Spinal cord (tissue), 10 donors: ENCODE results near the gene CACNA1D. TPM values are rescaled to one million over a fixed set of nuclear protein-coding genes. Genes with fewer than 3 reads are reported as not detected.

Experiments
- DNase-seq, 6 donors: peaks; one replicate each; pipeline versions ENCODE4 v3.0.0 to v3.0.0-alpha.2; 2013 to 2015; ENCODE audit warnings: low spot score in 6 of 6, low read depth in 4 of 6
- H3K27ac ChIP-seq: one replicate; pipeline ENCODE4 v1.5.1; 2013; ENCODE audit warnings: low read depth, low read length, control low read depth
- H3K27me3 ChIP-seq: one replicate; pipeline ENCODE4 v1.6.1; 2013; ENCODE audit warnings: low read length; ENCODE audit not compliant: control insufficient read depth, insufficient read depth
- H3K36me3 ChIP-seq: one replicate; pipeline ENCODE4 v1.6.1; 2013; ENCODE audit warnings: low read length; ENCODE audit not compliant: control insufficient read depth, insufficient read depth
- H3K4me1 ChIP-seq: one replicate; pipeline ENCODE4 v1.6.1; 2013; ENCODE audit warnings: low read length; ENCODE audit not compliant: control insufficient read depth, insufficient read depth
- H3K4me3 ChIP-seq: one replicate; pipeline ENCODE4 v1.5.1; 2013; ENCODE audit warnings: low read depth, low read length, control low read depth
- H3K9me3 ChIP-seq: one replicate; pipeline ENCODE4 v1.6.1; 2013; ENCODE audit warnings: low read length; ENCODE audit not compliant: control insufficient read depth, insufficient read depth
- WGBS: methylation state at CpG from one replicate; pipeline ENCODE4 v1.1.5; 2013; ENCODE audit warnings: missing lambda C conversion rate; ENCODE audit not compliant: insufficient coverage; 5-methylcytosine and 5-hydroxymethylcytosine counted together
- polyA plus RNA-seq, 2 donors: library from polyadenylated mRNA; unstranded; fragments of 120-200 nt; gene quantifications; one replicate each; pipeline ENCODE4 v1.2.1, GENCODE V29; 2013; ENCODE audit not compliant: insufficient read length in 2 of 2
- total RNA-seq, 2 donors: library from RNA; depleted of rRNA in 1 of 2; stranded (reverse); fragments of 120-200 nt in 1 of 2; fragments of >200 nt in 1 of 2; gene quantifications; one replicate each; pipeline versions ENCODE4 v1.2.3 to v1.2.4, GENCODE V29; 2013 to 2014
- donor health status: healthy.

CACNA1D gene
- total and polyA plus RNA-seq, 4 donors, result 14.1 to 37.5 (median 24.4) TPM

- 45% methylated on average over 12 of the region's 20 CpGs for WGBS
- Histone ChIP-seq H3K9me3 (no peaks in the 10 kb centered on the region), H3K27ac (no peak overlapping the region), H3K4me1 (peaks cover 42% of the 10 kb centered on the region), H3K4me3 (no peak overlapping the region), H3K27me3 (no peaks in the 10 kb centered on the region), H3K36me3 (peaks cover 53% of the 10 kb centered on the region)
- no peak for DNase-seq
Measured at GRCh38 chr3:53803816-53804695, 309.6 kb downstream of the CACNA1D start.

GRCh38 chr3:53804697-53805462, 310.5 kb downstream of the CACNA1D start:
- Histone ChIP-seq H3K27ac (no peak overlapping the region), H3K4me1 (peaks cover 45% of the 10 kb centered on the region), H3K27me3 (no peaks in the 10 kb centered on the region), H3K9me3 (no peaks in the 10 kb centered on the region), H3K36me3 (peaks cover 59% of the 10 kb centered on the region), H3K4me3 (no peak overlapping the region)
- WGBS, result 90% methylated on average over 8 of the region's 14 CpGs
- no peak for DNase-seq

- peaks cover 40% of the 10 kb centered on the region for H3K4me1 ChIP-seq
- no peaks in the 10 kb centered on the region for H3K27me3 ChIP-seq
- H3K4me3 ChIP-seq, result no peak overlapping the region
- peaks cover 61% of the 10 kb centered on the region for H3K36me3 ChIP-seq
- WGBS, result 95% methylated on average over 3 of the region's 4 CpGs
- no peaks in the 10 kb centered on the region for H3K9me3 ChIP-seq
- no peak for DNase-seq
- no peak overlapping the region for H3K27ac ChIP-seq
Measured at GRCh38 chr3:53805463-53806159, 311.2 kb downstream of the CACNA1D start.

DNA sequence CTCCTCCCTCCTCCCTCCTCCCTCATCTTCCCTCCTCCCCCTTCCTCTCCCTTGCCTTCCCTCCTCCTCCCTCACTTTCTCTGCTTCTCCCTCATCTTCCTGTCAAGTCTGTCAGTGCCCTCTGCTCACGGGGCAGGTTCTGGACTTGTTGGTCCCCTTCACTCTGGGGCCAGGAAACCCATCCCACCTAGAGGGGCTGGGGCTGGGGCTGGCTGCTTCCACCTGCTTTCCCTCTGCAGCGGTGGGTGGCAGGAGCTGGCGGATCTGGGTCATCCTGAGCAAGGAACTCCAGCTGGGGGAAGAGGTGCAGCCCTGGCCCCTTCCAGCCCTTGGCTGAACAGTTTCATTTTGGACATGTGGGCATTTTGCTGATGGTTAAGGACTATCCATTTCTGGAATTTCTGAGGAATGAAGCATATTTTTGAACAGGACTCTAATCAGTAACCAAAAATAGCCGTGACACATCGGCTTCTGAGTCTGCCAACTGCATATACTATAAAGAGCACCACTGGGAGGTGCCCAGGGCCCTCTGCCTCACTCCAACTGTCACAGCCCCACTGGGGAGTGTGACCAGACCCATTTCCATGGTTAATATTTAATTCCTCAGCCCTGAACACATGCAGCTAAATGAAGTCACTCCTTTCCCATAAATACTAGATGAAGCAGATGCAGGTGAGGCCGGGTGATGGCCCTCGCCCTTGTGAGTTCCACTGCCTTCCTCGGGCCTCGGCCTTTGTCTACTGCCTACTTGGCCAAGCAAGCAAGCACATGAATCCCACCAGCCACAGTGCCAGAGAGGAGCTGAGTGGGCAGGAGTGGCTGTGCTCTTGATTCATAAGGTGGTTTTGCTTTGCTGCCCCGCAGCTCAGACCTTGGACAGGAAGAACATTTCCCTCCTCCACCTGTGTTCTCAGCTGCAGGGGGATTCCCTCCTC, 312.0 kb downstream of the CACNA1D start:
- H3K4me1 ChIP-seq, result peaks cover 46% of the 10 kb centered on the region

DNA sequence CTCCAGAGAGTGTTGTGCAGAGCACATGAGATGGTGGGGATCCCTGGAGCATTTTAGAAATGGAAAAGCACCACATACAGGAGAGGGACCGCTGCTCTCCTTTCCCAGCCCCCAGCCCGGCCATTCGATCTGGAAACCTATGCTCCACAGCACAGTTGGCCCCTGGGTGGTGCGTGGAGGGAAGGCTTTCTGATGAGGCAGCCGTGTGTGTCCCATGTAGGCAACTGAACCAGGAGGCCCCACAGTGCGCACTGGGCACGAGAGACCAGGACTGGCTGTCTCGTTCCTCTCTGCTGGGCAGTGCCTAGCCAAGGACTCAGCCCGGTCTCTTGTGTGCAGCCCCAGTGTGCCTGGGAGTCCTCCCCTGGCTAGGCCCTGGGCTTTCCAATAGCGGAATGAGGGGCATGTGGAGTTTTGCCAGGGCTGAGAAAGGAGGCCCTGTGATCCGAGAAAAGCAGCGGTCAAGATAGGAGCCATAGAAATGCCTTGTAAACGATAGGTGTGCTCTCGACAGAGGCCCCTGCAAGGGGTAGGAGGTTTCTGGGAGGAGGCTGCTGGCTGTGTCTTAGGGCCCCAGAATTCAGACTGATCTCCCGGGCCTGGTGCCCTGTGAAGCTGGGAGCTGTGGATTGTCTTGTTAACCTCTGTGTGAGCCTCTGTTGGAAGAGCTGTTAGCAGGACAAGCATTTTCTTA, 312.9 kb downstream of the CACNA1D start:
- Histone ChIP-seq H3K27ac (no peak overlapping the region), H3K36me3 (peaks cover 71% of the 10 kb centered on the region), H3K9me3 (no peaks in the 10 kb centered on the region), H3K4me1 (peaks cover 49% of the 10 kb centered on the region), H3K27me3 (no peaks in the 10 kb centered on the region), H3K4me3 (no peak overlapping the region)
- WGBS, result 80% methylated on average over 15 of the region's 15 CpGs
- DNase-seq, result no peak

More for the DNA sequence above, 312.0 kb downstream of the CACNA1D start:
- H3K36me3 ChIP-seq, result peaks cover 68% of the 10 kb centered on the region
- H3K4me3 ChIP-seq, result no peak overlapping the region
- DNase-seq, result no peak
- H3K27ac ChIP-seq, result no peak overlapping the region
- no peaks in the 10 kb centered on the region for H3K27me3 ChIP-seq
- H3K9me3 ChIP-seq, result no peaks in the 10 kb centered on the region
- 94% methylated on average over 8 of the region's 10 CpGs for WGBS

DNA sequence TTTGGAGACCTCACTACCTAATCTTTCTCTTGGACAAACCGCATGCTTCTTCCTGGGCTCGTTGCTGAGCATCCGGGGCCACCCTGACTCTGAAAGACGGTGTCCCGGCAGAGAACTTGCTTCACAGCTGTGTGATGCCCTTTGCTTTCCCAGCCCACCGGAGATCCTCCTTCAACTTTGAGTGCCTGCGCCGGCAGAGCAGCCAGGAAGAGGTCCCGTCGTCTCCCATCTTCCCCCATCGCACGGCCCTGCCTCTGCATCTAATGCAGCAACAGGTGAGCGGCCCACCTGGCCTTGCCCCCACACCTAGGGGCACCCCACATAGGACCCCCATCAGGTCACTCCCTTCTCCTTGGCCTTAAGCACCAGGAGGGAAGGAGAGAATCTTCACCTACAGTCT, 314.1 kb downstream of the CACNA1D start:
- DNase-seq, result no peak
- Histone ChIP-seq H3K4me3 (no peak overlapping the region), H3K27ac (no peak overlapping the region), H3K9me3 (no peaks in the 10 kb centered on the region), H3K36me3 (peaks cover 63% of the 10 kb centered on the region), H3K4me1 (peaks cover 45% of the 10 kb centered on the region), H3K27me3 (no peaks in the 10 kb centered on the region)
- WGBS, result 91% methylated on average over 13 of the region's 13 CpGs

GRCh38 chr3:53809267-53809666, 314.9 kb downstream of the CACNA1D start:
- no peaks in the 10 kb centered on the region for H3K9me3 ChIP-seq
- WGBS, result 79% methylated on average over 11 of the region's 12 CpGs
- DNase-seq, result no peak
- no peak overlapping the region for H3K4me3 ChIP-seq
- H3K27me3 ChIP-seq, result no peaks in the 10 kb centered on the region
- peaks cover 58% of the 10 kb centered on the region for H3K36me3 ChIP-seq
- no peak overlapping the region for H3K27ac ChIP-seq
- H3K4me1 ChIP-seq, result peaks cover 39% of the 10 kb centered on the region

GRCh38 chr3:53809764-53810400, 315.5 kb downstream of the CACNA1D start:
- Histone ChIP-seq H3K4me3 (no peak overlapping the region), H3K27me3 (no peaks in the 10 kb centered on the region), H3K27ac (no peak overlapping the region), H3K9me3 (no peaks in the 10 kb centered on the region), H3K36me3 (peaks cover 59% of the 10 kb centered on the region), H3K4me1 (peaks cover 41% of the 10 kb centered on the region)
- DNase-seq, result no peak
- WGBS, result 92% methylated on average over 28 of the region's 28 CpGs
